Left ventricle myocardium inferior (tissue), 1 donor: Measurements from ENCODE around the gene SLC35F4. TPM values are rescaled to one million over a fixed set of nuclear protein-coding genes. Genes with fewer than 3 reads are reported as not detected.
A peak's percentile ranks its signal among the peaks of the same experiment; 100 is the strongest.

Experiments used
- DNase-seq: peaks from one replicate; pipeline ENCODE4 v3.0.0-alpha.2; 2020
- H3K27ac ChIP-seq: fragments of 200-600 bp; replicated peaks from 2 replicates; pipeline ENCODE4 v1.8.0; 2021
- H3K27me3 ChIP-seq: fragments of 200-600 bp; 2 replicates; pipeline ENCODE4 v1.8.0; 2021; ENCODE audit warnings: low read depth
- H3K36me3 ChIP-seq: fragments of 200-600 bp; 2 replicates; pipeline ENCODE4 v1.8.0; 2021
- H3K4me1 ChIP-seq: fragments of 200-600 bp; 2 replicates; pipeline ENCODE4 v1.8.0; 2021
- H3K4me3 ChIP-seq: fragments of 200-600 bp; 2 replicates; pipeline ENCODE4 v1.8.0; 2021; ENCODE audit warnings: mild to moderate bottlenecking, moderate library complexity
- H3K9me3 ChIP-seq: fragments of 200-600 bp; replicated peaks from 2 replicates; pipeline ENCODE4 v1.8.0; 2021
- intact Hi-C: fragments of 100-400 bp; cut with micrococcal nuclease; formaldehyde crosslinking; loops from one replicate; pipeline ENCODE4 v1.11.0; 2022
- total RNA-seq: library from RNA; stranded (reverse); fragmentation: NEBNext Ultra II Directional; extraction: Animal tissue kit (Norgen Biotek cat#: 25700); gene quantifications from one replicate; pipeline ENCODE4 v1.2.1, GENCODE V29; 2021
- TF ChIP-seq, protein P1 (sequence below): fragments of 200-600 bp; IDR thresholded peaks from 2 replicates; pipeline ENCODE4 v1.8.0; 2021; ENCODE audit warnings: antibody characterized with exemption, mild to moderate bottlenecking, borderline replicate concordance
- donor health status: DM: no; HTN: yes; CAD: no; lungs with severe emphysema.

The SLC35F4 gene
- total RNA-seq, 1 donor from 2014 or later = not detected

DNA sequence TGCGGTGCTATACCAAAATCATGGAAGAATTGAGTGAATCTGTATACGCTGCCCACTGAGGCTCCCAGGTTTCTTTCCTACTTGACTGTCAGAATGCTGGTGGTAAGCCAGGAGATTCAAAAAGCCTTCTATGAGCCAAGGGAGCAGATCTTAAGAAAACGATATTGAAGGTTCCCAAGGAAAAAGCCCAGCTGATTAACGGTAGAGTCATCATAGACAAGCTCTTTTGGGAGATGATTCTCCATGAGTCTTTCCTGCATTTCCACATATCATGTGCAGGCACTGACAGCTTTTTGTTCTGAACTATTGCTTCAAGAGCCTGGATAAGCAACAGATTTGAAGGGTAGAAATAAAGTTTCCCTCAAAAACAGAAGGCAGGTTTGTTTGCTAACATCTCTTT lies 17.5 kb downstream of the SLC35F4 start:
- no peak for DNase-seq
- no peaks in the 10 kb centered on the region for H3K9me3 ChIP-seq
- H3K27me3 ChIP-seq = no peaks in the 10 kb centered on the region
- no peak overlapping the region for H3K27ac ChIP-seq
- intact Hi-C loops = no loop called here
- no peaks in the 10 kb centered on the region for H3K4me1 ChIP-seq
- H3K36me3 ChIP-seq = no peaks in the 10 kb centered on the region
- no peak overlapping the region for H3K4me3 ChIP-seq
- TF ChIP-seq, protein P1, sequence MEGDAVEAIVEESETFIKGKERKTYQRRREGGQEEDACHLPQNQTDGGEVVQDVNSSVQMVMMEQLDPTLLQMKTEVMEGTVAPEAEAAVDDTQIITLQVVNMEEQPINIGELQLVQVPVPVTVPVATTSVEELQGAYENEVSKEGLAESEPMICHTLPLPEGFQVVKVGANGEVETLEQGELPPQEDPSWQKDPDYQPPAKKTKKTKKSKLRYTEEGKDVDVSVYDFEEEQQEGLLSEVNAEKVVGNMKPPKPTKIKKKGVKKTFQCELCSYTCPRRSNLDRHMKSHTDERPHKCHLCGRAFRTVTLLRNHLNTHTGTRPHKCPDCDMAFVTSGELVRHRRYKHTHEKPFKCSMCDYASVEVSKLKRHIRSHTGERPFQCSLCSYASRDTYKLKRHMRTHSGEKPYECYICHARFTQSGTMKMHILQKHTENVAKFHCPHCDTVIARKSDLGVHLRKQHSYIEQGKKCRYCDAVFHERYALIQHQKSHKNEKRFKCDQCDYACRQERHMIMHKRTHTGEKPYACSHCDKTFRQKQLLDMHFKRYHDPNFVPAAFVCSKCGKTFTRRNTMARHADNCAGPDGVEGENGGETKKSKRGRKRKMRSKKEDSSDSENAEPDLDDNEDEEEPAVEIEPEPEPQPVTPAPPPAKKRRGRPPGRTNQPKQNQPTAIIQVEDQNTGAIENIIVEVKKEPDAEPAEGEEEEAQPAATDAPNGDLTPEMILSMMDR = no peak

DNA sequence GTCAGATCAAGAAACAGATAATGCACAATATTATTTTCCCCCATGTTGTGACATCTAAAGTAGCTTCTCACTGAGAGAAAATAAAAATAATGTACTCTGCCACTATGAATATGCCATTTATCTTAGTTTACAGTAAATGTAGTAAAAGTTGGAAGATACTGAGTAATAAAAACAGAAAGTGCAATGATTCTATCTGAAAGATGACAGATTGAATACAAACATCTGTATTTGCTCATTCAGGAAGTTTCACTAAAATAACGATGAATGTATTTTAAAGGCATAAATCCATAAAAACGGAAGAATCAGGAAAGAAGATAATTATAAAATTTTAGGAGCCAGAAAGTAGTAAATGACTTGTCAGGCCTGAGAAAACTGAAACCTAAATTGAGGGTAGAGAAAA lies 18.2 kb downstream of the SLC35F4 start:
- intact Hi-C loops = no loop called here
- Histone ChIP-seq H3K4me1 (no peaks in the 10 kb centered on the region), H3K9me3 (no peaks in the 10 kb centered on the region), H3K4me3 (no peak overlapping the region), H3K36me3 (no peaks in the 10 kb centered on the region), H3K27me3 (no peaks in the 10 kb centered on the region), H3K27ac (peak overlapping the region; percentile 43)
- no peak for DNase-seq
- TF ChIP-seq, protein P1 = no peak

DNA sequence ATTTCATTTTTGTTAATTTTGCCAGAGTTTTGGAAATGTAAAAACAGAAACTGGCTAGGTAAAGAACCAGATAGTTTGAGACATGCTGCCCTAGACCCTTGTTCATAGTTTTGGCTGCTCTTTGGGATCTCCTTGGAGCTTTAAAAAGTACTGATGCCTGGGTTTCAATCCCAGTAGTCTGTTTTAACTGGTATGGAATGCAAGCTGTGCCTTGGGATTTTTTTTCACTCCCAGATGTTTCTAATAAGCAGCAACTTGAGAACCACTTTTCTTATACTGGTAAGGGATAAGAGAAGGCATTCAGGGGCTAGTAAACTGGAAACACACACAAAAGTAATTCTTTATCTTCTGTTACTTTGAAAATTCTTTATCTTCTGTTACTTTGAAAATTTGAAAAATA lies 18.8 kb downstream of the SLC35F4 start:
- Histone ChIP-seq H3K27ac (peak overlapping the region; percentile 43), H3K27me3 (no peaks in the 10 kb centered on the region), H3K4me3 (no peak overlapping the region), H3K9me3 (no peaks in the 10 kb centered on the region), H3K36me3 (no peaks in the 10 kb centered on the region), H3K4me1 (no peaks in the 10 kb centered on the region)
- TF ChIP-seq, protein P1 = no peak
- intact Hi-C loops = no loop called here
- no peak for DNase-seq

DNA sequence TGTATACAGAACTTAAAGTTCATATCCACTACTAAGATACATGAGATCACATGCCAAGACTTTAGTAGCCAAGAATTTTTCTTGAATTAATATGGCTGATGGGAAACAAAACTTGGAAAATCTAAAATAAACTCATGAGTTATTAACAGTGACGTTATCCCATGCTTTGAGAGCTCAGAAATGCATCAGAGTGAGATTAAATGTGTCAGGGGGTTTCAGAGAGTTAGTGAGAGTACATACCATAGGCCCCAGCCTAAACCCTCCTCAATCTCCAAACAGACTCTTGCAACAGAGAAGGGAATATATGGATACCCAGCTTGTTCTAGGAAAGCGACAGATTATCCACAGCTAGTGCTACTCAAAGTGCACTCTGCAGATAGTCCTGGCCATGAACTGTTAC lies 19.3 kb downstream of the SLC35F4 start:
- Histone ChIP-seq H3K9me3 (no peaks in the 10 kb centered on the region), H3K27ac (peak overlapping the region; percentile 43), H3K27me3 (no peaks in the 10 kb centered on the region), H3K4me1 (no peaks in the 10 kb centered on the region), H3K36me3 (no peaks in the 10 kb centered on the region), H3K4me3 (no peak overlapping the region)
- DNase-seq = no peak
- intact Hi-C loops = no loop called here
- TF ChIP-seq, protein P1 = no peak

DNA sequence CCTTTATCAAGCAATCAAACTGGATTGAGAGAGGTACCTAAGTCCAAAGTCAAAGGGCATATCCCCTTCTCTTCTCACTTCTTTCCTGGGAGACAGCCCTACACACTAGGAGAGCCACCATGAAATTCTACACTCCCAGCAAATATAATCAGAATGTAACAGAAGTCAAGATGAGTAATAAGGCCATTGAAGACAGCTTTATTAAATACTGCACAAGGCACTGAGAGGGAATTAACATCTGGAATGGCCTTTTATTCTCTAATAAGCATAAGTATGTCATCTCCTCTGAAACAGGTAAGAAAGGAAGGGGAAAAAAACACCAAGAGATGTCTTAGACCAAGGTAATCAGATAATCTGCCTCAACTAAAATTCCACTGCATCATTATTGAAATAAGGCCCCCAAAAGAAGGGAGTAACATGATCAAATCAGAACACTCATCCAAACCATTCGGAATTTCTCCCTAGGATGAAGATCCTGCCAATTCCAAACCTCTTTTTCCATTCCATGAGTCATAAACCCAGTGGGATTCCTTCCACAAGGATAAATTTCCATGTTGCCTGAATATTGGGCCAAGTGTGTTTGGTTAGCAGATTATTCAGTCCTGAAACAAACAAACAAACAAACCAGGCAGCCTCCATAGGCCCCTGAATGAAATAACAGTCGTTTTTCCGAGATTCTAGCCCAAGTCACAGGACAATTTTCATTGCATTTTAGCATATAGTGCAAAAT lies 19.9 kb downstream of the SLC35F4 start:
- Histone ChIP-seq H3K27me3 (no peaks in the 10 kb centered on the region), H3K4me3 (no peak overlapping the region), H3K27ac (peak overlapping the region; percentile 43), H3K4me1 (no peaks in the 10 kb centered on the region), H3K36me3 (no peaks in the 10 kb centered on the region), H3K9me3 (no peaks in the 10 kb centered on the region)
- DNase-seq = no peak
- intact Hi-C loops = no loop called here
- TF ChIP-seq, protein P1 = no peak
